Skeletal muscle tissue (tissue), 4 donors: ENCODE measurements around the gene A4GALT. TPM values are rescaled to one million over a fixed set of nuclear protein-coding genes. Genes with fewer than 3 reads are reported as not detected.

ENCODE experiments used
- H3K27ac ChIP-seq: one replicate; pipeline ENCODE4 v1.7.0; 2013; ENCODE audit warnings: mild to moderate bottlenecking, low read depth, low read length, inconsistent platforms
- H3K27me3 ChIP-seq, 3 donors: one replicate each; pipeline ENCODE4 v1.7.0; 2013; ENCODE audit warnings: low read length in 3 of 3; ENCODE audit not compliant: control insufficient read depth in 3 of 3, insufficient read depth in 3 of 3
- H3K36me3 ChIP-seq, 3 donors: one replicate each; pipeline ENCODE4 v1.7.0; 2013; ENCODE audit warnings: low read length in 3 of 3; ENCODE audit not compliant: control insufficient read depth in 3 of 3, insufficient read depth in 3 of 3
- H3K4me1 ChIP-seq, 3 donors: one replicate each; pipeline ENCODE4 v1.7.0; 2013; ENCODE audit warnings: low read length in 3 of 3, mild to moderate bottlenecking in 3 of 3; ENCODE audit not compliant: control insufficient read depth in 3 of 3, insufficient read depth in 3 of 3
- H3K4me3 ChIP-seq, 3 donors: one replicate each; pipeline ENCODE4 v1.7.0; 2013; ENCODE audit warnings: low read length in 3 of 3
- H3K9ac ChIP-seq, 3 donors: one replicate each; pipeline ENCODE4 v1.7.0; 2013; ENCODE audit warnings: low read length in 3 of 3, mild to moderate bottlenecking in 3 of 3, moderate library complexity in 2 of 3, low read depth in 1 of 3
- H3K9me3 ChIP-seq, 3 donors: one replicate each; pipeline ENCODE4 v1.7.0; 2013; ENCODE audit warnings: low read length in 3 of 3; ENCODE audit not compliant: control insufficient read depth in 3 of 3
- total RNA-seq: library from RNA; depleted of rRNA; stranded (reverse); fragments of >200 nt; gene quantifications from one replicate; pipeline ENCODE4 v1.2.3, GENCODE V29; 2014
- donor health status: Osteomylitis.

A4GALT gene, protein sequence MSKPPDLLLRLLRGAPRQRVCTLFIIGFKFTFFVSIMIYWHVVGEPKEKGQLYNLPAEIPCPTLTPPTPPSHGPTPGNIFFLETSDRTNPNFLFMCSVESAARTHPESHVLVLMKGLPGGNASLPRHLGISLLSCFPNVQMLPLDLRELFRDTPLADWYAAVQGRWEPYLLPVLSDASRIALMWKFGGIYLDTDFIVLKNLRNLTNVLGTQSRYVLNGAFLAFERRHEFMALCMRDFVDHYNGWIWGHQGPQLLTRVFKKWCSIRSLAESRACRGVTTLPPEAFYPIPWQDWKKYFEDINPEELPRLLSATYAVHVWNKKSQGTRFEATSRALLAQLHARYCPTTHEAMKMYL
- total RNA-seq, result 18.3 TPM

GRCh38 chr22:42720263-42721044, at the start of gene A4GALT:
Gene A4GALT (minus strand): TSS chr22:42720870. CDS start chr22:42693951, 26,919 bp downstream.
- Histone ChIP-seq H3K4me1 (peaks cover 25 to 42% (median 29%) of the 10 kb centered on the region in 3 donors), H3K9ac (peak within 1 kb of the TSS; percentile 80 to 88 (median 83)), H3K27me3 (no peaks in the 10 kb centered on the region), H3K36me3 (peaks cover 0 to 2% (median 0%) of the 10 kb centered on the region in 3 donors), H3K4me3 (peak within 1 kb of the TSS; percentile 75 to 80 (median 79)), H3K27ac (peak within 1 kb of the TSS; percentile 77), H3K9me3 (no peaks in the 10 kb centered on the region)

- peaks cover 0 to 9% (median 7%) of the 10 kb centered on the region in 3 donors for H3K4me1 ChIP-seq
- H3K36me3 ChIP-seq, result no peaks in the 10 kb centered on the region
- H3K9ac ChIP-seq, result peak overlapping the region in 1 of 3 donors; percentile 64
- H3K27me3 ChIP-seq, result no peaks in the 10 kb centered on the region
- H3K4me3 ChIP-seq, result no peak overlapping the region
- H3K9me3 ChIP-seq, result no peaks in the 10 kb centered on the region
- H3K27ac ChIP-seq, result no peak overlapping the region
These were observed 49.7 kb upstream of the A4GALT start for GRCh38 chr22:42770448-42770726.

DNA sequence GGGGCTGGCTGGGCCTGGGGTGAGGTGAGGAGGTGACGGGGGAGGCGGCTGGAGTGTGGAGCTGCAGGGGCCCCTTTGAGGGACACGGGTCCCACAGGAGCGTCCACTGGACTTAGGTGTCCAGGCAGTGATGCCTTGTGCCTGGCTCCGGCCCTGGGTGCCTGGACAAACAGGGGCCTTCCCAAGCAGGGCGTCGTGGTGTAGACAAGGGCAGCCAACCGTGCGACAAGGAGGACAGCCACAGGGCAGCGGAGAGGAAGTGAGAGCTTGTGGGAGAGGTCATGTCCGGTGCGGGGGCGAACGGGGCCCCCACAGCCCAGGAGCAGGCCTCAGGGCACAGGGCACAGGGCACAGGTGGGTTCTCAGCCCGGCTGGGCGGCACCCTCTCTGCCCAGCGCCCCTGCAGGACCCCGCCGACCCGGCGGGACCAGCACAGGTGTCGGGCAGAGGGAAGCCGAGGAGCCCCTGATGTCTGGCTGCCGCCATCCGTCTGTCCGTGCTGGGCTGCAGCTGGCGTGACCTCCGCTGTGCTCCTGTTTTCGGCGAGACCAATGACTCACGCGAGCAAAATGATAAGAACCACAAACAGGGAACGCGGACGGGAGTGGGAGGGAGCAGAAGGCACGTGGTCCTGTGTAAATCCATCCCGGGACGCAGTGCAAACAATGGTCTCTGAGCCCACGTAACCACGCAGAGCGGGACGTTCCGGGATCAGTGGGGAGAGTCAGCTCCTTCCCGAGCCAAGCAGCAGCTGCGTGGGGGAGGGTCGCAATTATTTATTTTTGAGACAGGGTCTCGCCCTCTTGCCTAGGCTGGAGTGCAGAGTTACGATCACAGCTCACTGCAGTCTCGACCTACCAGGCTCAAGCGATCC, 49.1 kb upstream of the A4GALT start:
- Histone ChIP-seq H3K4me1 (peaks cover 0 to 9% (median 7%) of the 10 kb centered on the region in 3 donors), H3K9ac (peak overlapping the region in 2 of 3 donors; percentile 1 to 64), H3K27ac (no peak overlapping the region), H3K9me3 (no peaks in the 10 kb centered on the region), H3K27me3 (no peaks in the 10 kb centered on the region), H3K36me3 (no peaks in the 10 kb centered on the region), H3K4me3 (peak overlapping the region in 2 of 3 donors; percentile 38 to 64)

- no peaks in the 10 kb centered on the region for H3K36me3 ChIP-seq
- peaks cover 0 to 9% (median 7%) of the 10 kb centered on the region in 3 donors for H3K4me1 ChIP-seq
- H3K9ac ChIP-seq, result no peak overlapping the region
- H3K4me3 ChIP-seq, result no peak overlapping the region
- no peaks in the 10 kb centered on the region for H3K9me3 ChIP-seq
- no peak overlapping the region for H3K27ac ChIP-seq
- H3K27me3 ChIP-seq, result no peaks in the 10 kb centered on the region
These were observed 48.5 kb upstream of the A4GALT start for GRCh38 chr22:42769238-42769573.

DNA sequence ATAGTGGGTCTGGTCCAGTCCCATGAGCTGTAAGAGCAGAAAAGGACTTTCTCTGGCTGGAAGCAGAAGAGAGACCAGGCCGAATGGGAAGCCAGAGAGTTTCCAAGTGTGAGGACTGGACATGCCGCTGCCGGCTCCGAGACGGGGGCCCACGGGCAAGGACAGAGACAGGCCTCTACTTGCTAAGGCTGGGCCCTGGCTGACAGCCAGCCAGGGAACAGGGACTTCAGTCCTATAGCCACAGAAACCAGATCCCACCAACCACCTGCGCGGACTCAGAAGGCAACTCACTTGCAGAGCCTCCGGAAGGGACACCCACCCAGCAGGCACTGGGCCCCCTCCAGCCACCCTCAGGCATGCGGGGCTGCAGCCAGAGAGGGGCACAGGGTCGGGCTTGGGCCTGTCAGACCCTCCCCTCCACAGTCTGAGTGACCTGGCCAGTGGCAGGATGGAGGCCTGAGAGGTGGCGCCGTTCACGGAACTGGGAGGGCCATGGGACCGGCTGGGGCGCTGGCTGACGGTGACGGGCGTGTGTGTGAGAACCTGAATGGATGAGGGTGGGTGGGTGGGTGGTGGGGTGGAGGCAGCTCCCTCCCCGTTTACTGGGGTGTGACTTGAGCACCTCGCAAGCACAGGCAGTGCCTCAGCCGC, 47.8 kb upstream of the A4GALT start:
- no peak overlapping the region for H3K27ac ChIP-seq
- H3K4me1 ChIP-seq, result peaks cover 0 to 9% (median 7%) of the 10 kb centered on the region in 3 donors
- H3K9me3 ChIP-seq, result no peaks in the 10 kb centered on the region
- H3K9ac ChIP-seq, result no peak overlapping the region
- no peaks in the 10 kb centered on the region for H3K36me3 ChIP-seq
- H3K27me3 ChIP-seq, result no peaks in the 10 kb centered on the region
- no peak overlapping the region for H3K4me3 ChIP-seq

GRCh38 chr22:42766860-42767259, 46.2 kb upstream of the A4GALT start:
- Histone ChIP-seq H3K9me3 (no peaks in the 10 kb centered on the region), H3K27ac (no peak overlapping the region), H3K9ac (no peak overlapping the region), H3K36me3 (no peaks in the 10 kb centered on the region), H3K4me3 (no peak overlapping the region), H3K27me3 (no peaks in the 10 kb centered on the region), H3K4me1 (peaks cover 0 to 9% (median 7%) of the 10 kb centered on the region in 3 donors)

GRCh38 chr22:42764895-42765363, 44.3 kb upstream of the A4GALT start:
- no peaks in the 10 kb centered on the region for H3K9me3 ChIP-seq
- no peak overlapping the region for H3K4me3 ChIP-seq
- H3K4me1 ChIP-seq, result peaks cover 0 to 6% (median 5%) of the 10 kb centered on the region in 3 donors
- no peaks in the 10 kb centered on the region for H3K27me3 ChIP-seq
- no peak overlapping the region for H3K9ac ChIP-seq
- no peaks in the 10 kb centered on the region for H3K36me3 ChIP-seq
- no peak overlapping the region for H3K27ac ChIP-seq

GRCh38 chr22:42763965-42764480, 43.4 kb upstream of the A4GALT start:
- H3K9me3 ChIP-seq, result no peaks in the 10 kb centered on the region
- no peak overlapping the region for H3K9ac ChIP-seq
- no peaks in the 10 kb centered on the region for H3K27me3 ChIP-seq
- H3K4me1 ChIP-seq, result no peaks in the 10 kb centered on the region
- H3K27ac ChIP-seq, result no peak overlapping the region
- H3K4me3 ChIP-seq, result no peak overlapping the region
- no peaks in the 10 kb centered on the region for H3K36me3 ChIP-seq

DNA sequence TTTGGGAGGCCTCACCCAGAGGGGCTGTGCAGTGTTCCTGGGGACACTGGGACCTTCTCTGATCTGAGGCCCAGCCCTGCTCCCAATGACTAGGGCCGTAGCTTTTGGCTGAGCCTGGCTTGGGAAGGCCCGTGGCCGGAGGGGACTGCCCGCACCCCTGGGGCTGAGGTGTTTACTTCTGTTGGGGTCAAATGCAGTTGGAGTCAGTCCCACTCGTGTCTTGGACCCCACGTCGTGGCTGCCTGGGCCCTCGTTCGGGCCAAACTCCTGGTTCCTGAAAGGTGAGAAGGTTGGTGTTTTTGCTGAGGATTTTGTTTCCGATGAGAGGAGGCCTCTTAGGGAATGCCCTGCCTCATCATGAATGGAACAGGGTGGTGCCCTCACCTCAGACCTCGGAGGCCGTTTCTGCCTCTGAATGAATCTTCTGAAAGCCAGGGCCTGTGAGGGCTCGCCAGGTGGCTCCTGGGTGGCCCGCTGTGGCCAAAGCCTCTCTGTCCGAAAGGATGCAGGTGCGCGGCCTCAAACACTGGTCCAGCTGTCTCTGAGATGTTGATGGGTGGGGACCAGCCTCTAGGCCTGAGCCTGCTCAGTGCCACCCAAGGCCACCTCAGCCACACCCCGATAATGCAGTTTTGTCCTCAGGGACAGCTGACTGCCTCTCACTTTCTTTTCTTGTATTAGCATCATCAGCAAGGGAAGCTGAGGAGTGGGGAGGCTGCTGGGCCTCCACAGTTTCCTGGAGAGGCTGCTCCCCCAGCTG, 40.3 kb upstream of the A4GALT start:
- Histone ChIP-seq H3K4me1 (no peaks in the 10 kb centered on the region), H3K27ac (no peak overlapping the region), H3K27me3 (peaks cover 0 to 3% (median 0%) of the 10 kb centered on the region in 3 donors), H3K9me3 (no peaks in the 10 kb centered on the region), H3K36me3 (no peaks in the 10 kb centered on the region), H3K4me3 (no peak overlapping the region), H3K9ac (no peak overlapping the region)
